ENCODE data around the gene LCE1D.

The LCE1D gene

DNA sequence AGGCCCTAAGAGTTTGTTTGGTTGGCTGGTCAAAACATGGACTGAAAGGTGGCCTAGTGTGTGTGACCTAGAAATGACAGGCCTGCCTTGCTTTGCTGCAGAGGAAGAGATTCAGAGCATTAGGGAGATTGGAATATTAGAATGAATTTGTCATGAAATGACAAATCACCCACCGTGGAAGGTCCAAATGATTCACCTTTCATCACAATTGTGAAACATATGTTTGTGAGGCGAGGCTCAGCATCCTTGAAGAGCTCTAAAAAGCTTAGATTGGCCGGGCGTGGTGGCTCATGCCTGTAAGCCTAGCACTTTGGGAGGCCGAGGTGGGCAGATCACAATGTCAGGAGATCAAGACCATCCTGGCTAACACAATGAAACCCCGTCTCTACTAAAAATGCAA is 20.8 kb downstream of the LCE1D start:
- DNase-seq, result no peak

DNA sequence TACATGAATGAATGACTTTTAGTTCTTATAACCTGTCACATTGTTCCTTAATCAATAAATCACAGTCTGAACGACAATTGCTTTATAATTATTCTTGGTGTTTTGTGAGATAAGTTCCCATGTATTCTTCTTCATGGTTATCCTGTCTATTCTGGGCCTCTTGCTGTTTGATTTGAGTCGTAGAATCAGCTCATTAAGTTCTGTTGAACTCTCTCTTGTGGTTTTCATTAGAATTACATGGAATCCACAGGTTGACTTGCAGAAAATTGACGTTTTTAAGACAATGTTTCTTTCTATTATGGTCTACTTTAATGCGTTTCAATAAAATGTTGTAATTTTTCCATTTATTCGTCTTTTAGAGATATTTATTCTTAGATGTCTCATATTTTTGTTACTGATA is 26.8 kb downstream of the LCE1D start:
- no peak for DNase-seq

DNA sequence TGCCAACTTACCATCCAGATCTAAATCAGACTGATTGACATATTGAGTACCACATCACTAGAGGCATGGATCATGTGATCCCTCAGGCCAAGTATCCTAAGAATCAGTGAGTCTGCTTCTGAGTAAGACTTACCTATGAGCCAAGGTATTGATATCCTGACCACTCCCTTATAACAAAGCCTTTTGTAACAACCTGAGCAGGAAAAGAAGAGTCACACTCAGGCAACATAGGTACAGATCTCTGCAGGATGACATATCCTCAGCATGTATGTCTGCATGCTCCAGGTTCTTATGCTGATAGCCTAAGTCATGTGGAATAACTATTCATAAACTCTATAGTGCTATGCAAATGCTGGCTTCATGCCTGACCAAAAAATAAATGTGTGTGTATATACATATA is 28.4 kb downstream of the LCE1D start:
- DNase-seq, result no peak

DNA sequence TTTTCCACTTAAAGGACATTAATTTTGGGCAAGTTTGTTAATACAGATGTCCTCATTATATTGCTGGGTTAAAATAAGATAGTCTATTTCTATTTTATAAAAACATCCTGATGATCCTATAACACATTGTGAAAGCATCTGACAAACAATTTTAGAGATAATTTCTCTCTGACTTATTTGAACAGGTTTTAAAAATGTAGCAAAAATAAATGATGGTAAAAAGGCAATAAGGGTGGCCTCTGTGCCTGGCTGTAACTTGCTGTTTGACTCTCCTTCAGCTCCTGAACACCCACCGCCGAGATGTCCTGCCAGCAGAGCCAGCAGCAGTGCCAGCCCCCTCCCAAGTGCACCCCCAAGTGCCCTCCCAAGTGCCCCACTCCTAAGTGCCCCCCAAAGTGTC is 30.7 kb downstream of the LCE1D start, which contains the start of gene LCE1A:
TSS of gene LCE1A (plus strand) at position 301 of the 400 bp plus-strand sequence. CDS start at position 301, 0 bp downstream.
- no peak for DNase-seq

DNA sequence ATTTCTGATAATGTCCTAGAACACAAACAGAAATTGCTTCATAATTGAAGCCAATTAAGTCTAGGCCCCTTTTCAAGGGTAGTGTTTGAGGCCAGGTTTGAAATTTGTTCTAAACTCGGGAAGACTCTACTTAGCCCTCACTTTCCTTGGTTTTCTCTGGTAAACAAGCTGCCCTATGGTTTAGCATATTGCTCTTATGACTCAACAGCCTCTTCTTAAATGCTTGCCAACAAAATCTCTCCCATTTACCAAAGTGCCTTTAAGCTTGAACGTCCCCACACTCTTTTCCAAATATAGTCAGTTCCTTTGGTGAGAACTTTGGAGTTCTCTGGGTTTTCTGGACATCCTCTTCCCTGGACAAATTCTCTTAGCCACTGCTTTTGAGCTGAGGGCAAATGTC is 40.3 kb downstream of the LCE1D start:
- DNase-seq, result no peak

DNA sequence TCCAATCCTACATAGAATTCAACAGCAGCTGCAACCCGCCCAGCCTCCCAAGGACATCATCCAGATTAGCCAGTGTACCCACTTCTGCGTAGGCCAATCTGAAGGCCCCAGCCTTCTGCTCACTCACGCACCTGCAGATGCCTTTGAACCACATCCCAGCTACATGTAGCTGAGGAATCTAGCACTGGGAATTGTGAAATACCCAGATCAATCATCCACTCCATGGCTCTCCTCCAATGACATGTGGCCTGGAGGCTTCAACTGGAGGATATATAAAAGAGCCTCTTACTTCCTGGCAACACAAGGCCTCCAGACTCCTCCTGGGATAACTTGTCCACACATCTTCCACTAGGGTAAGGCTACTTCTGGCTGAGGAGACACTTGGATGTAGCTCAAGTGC is 46.0 kb downstream of the LCE1D start, which contains the start of gene LCE6A:
TSS of gene LCE6A (plus strand) at position 301 of the 400 bp plus-strand sequence. CDS start 665 bp downstream, outside the sequence.
- DNase-seq, result no peak
